HG03432 (cell line): ENCODE results near the gene LCN15.
A peak's percentile ranks its signal among the peaks of the same experiment; 100 is the strongest.
"Not testable (repeated sequence)": the region's sequence is repeated elsewhere in the genome, so short reads cannot be mapped to it uniquely, and the experiment has no call there.

ENCODE experiments used
- ATAC-seq: cut with Tn5 transposase; IDR thresholded peaks from one replicate; pipeline ENCODE4 v1.9.1; 2021; ENCODE audit warnings: mild to moderate bottlenecking, moderate library complexity; ENCODE audit not compliant: unreplicated experiment

The LCN15 gene

DNA sequence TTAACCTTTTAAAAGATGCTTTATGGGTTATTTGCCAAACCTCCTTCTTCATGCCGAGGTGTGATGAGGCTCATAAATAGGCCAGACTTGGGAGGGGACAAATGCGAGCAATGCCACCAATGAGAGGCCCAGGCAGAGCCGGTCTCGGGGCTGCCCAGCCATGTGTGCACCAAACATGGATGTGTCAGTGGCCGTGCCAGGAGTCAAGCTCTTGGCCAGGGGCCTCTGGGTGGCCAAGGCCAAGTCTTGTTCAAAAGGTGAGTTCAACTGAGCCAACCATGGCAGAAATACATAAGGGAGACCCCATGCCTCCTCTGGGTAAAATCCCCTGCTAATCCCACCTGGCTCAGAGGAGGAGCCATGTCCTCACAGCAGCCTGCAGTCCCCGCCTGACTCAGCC lies 10.9 kb upstream of the LCN15 start:
- ATAC-seq = no peak

GRCh38 chr9:136774416-136775045 lies 10.2 kb upstream of the LCN15 start:
- no peak for ATAC-seq

GRCh38 chr9:136773386-136774044 lies 9.2 kb upstream of the LCN15 start:
- no peak for ATAC-seq

DNA sequence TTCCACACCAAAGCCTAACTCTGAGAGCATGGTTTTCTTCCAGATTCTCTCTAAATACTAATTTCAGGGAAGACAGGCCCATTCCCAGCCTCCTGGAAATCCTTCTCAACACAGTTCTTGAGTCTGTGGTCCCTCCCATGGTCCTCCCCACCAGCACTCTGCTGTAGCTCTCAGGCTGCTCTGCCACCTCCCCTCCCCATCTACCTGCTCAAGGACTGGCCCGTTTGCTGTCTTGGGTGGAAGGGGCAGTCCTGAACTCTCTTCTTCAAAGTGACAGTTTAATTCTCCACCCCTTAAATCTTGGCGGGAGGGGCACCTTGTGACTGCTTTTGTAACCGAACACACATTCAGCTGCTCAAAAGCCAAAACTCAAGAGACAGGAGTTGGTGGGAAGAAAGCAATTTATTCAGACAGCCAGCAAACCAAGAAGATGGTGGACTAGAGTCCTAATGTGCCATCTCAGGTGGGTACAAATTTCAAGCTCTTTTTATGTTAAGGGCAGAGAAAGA lies 7.6 kb upstream of the LCN15 start:
- ATAC-seq = no peak

GRCh38 chr9:136769710-136770191 lies 5.4 kb upstream of the LCN15 start:
- ATAC-seq = no peak

DNA sequence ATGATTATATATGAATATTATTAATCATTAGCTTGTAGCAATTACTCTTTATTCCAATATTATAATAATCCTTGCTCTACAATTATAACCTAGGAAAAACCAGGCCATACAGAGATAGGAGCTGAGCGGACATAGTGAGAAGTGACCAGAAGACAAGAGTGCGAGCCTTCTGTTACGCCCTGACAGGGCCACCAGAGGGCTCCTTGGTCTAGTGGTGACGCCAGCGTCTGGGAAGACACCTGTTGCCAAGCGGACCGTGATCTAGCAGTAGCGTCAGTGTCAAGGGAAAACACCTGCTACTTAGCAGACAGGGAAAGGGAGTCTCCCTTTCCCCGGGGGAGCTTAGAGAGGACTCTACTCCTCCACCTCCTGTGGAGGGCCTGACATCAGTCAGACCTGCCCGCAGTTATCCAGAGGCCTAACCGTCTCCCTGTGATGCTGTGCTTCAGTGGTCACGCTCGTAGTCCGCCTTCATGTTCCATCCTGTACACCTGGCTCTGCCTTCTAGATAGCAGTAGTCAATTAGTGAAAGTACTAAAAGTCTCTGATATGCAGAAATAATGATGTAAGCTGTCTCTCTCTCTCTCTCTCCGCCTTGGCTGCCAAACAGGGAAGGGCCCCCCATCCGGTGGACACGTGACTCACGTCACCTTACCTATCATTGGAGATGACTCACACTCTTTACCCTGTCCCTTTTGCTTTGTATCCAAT lies 2.2 kb upstream of the LCN15 start:
- not testable (repeated sequence) for ATAC-seq

DNA sequence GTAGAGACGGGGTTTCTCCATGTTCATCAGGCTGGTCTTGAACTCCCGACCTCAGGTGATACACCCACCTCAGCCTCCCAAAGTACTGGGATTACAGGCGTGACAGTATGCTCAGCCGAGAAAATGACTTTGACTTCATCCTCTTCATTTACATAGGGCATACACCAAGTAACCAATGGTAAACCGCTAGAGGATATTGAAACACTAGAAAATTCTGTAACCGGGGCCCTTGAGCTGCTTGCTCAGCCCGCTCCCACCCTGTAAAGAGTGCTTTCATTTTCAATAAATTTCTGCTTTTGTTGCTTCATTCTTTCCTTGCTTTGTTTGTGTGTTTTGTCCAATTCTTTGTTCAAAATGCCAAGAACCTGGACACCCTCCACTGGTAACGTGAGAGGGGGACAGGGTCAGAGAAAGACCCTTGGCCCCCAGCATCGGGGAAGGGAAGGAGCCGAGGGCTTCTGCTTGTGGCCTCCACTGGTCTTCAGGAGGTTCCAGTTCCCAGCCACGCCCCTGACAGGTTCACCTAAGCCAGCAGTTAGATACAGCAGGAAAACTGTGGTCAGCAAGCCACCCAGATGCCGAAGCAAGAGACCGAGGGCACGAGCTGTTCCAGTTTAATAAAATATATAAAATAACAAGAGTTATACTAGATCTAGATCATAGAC lies 1.6 kb upstream of the LCN15 start:
- ATAC-seq = peak; percentile 50

GRCh38 chr9:136765041-136765440 lies 723 bp upstream of the LCN15 start:
- no peak for ATAC-seq

- no peak for ATAC-seq
Observed at GRCh38 chr9:136763649-136764035, 676 bp downstream of the LCN15 start.

- ATAC-seq = no peak
Observed at GRCh38 chr9:136762915-136763648, 1.2 kb downstream of the LCN15 start.

DNA sequence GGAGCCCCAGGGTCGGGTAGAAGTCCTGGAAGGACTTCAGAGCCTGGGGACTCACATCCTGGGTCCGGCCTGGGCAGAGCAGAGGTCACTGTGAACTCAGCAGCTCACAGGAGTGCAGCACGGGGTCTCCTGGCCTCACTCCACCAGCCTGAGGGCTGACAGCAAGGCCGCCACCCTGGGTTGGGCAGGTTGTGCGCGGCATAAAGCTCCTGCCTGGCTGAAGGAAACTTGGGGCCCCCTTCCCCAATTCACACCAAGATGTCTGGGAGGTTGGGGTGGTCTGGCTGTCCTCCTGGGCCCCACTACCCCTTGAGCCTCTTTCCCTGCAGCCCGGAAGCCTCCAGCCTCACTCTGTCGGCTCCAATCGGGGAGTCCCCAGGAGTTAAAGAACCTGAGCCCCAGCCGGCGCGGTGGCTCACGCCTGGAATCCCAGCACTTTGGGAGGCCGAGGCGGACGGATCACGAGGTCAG lies 2.1 kb downstream of the LCN15 start:
- ATAC-seq = no peak

DNA sequence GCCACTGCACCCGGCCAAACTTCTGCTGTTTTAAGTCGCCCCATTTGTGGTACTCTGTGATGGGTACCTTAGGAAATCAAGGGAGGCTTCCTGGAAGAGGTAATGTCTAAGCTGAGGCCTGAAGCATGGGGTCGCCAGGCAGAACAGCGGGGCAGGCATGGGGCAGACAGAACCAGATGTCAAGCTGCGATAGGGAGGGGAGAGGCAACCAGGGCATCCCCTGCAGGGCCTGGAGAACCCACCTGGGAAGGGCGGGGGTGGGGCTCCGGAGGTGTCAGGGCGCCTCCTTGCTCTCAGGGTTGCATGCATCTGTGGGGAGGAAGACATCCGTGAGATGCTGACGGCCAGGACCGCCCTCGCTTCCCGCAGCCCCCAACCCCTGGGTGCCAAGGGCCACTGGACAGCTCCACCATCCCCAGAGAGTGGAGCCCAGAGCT lies 2.8 kb downstream of the LCN15 start:
- ATAC-seq = no peak

- ATAC-seq = not testable (repeated sequence)
Observed at GRCh38 chr9:136760834-136761544, 3.3 kb downstream of the LCN15 start.

DNA sequence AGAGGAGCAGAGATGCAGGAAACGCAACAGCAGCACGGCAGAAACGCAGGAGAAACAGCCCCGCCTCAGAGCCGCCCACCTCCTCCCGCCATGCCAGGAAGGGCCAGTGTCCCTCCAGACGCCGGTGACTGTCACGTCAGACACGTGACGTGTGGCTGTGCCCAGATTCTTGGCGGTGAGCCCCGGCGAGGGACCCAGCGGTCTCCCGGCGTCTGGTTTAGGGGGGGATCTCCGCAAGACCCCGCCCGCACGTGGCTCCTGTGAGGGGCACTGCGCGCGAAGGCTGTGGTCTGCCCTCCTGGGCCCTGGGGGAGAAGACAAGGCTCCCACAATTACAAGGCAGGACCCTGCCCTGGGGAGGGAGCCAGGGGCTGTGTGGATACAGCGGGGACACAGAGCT lies 3.9 kb downstream of the LCN15 start:
- ATAC-seq = no peak

DNA sequence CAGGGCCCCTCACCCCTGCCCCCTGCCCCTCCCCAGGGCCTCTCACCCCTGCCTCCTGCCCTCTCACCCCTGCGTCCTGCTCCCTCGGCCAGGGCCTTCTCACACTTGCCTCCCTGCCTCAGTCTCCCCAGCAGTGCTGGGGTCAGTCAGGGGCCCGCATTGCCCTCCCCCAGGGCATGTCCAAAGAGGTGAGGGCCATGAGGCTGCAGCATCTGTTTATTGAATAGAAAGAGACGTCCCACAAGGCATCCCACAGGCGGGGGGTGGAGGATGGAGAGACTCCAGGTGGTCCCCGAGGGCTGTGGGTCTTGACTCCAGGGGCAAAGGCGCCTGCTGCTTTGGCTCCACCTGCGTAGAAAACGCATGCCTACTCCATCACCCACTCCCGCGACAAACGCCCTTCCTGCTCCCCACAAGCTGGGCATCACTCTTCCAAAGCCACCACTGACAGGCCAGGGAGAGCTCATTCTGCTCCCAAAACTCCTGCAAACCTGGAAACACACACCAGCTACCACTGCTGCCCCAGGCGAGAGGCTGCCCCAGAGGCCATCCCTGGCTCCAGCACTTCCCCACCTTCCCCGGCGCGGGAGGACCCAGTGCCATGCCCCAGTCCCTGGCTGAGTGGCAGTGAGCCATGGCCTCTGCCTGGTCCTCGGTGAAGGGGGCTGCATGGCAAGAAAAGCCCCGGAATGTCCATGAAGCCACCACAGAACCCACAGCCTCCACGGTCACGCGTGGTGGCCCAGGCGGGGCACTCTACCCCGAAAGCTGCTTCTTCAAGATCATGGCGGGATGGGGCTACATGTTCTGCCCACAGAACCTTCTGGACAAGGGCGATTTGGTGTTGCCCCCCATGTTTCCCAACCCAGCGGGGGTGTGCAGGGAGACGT lies 4.6 kb downstream of the LCN15 start:
- no peak for ATAC-seq

GRCh38 chr9:136759001-136759400 lies 5.3 kb downstream of the LCN15 start:
- no peak for ATAC-seq

GRCh38 chr9:136757751-136758140 lies 6.6 kb downstream of the LCN15 start:
- ATAC-seq = peak; percentile 15

- ATAC-seq = no peak
Observed at GRCh38 chr9:136757328-136757727, 7.0 kb downstream of the LCN15 start.

- ATAC-seq = no peak
Observed at GRCh38 chr9:136756836-136757235, 7.5 kb downstream of the LCN15 start.
